HG03457 (cell line): ENCODE results near the gene PTGDS.

ENCODE experiments used
- ATAC-seq: cut with Tn5 transposase; IDR thresholded peaks from one replicate; pipeline ENCODE4 v1.9.1; 2021; ENCODE audit warnings: moderate number of reproducible peaks; ENCODE audit not compliant: unreplicated experiment

PTGDS gene

DNA sequence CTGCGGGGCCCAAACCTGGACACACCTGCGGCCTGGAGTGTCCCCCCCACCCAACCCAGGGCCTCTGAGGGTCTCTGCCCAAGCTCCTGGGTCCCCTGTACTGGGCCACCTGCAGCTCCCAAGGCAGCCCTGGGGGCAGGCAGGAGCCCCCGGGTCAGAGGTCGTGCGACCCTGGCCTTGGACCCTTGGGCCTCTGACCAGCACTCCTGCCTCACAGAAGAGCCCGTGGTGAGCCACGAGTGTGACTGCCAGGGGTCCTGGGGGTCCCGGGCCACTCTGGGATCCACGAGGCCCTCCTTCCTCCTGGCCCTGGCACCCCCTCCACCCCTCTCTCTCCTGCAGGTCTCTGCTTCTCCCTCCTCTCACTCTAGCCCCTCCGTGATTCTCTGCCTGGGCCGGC lies 5.0 kb upstream of the PTGDS start:
- no peak for ATAC-seq

DNA sequence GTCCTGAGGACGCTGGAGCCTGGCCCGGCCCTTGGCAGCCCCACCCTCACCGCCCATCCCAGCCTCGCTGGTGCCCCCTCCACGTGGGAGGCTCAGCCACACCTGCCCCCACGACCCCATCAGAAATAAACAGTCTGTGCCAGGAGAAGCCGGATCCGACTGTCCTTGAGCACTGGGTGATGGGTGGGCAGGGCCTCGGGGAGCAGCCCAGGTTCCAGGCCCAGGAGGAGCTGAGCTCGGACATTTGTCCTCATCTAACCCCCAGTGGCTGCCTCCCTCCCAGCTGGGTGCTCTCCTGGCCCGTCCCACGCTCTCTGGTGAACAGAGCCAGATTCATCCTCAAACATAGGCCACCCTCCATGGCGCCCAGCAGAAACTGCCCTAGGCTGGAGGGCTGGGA lies 4.6 kb upstream of the PTGDS start:
- ATAC-seq, result no peak

DNA sequence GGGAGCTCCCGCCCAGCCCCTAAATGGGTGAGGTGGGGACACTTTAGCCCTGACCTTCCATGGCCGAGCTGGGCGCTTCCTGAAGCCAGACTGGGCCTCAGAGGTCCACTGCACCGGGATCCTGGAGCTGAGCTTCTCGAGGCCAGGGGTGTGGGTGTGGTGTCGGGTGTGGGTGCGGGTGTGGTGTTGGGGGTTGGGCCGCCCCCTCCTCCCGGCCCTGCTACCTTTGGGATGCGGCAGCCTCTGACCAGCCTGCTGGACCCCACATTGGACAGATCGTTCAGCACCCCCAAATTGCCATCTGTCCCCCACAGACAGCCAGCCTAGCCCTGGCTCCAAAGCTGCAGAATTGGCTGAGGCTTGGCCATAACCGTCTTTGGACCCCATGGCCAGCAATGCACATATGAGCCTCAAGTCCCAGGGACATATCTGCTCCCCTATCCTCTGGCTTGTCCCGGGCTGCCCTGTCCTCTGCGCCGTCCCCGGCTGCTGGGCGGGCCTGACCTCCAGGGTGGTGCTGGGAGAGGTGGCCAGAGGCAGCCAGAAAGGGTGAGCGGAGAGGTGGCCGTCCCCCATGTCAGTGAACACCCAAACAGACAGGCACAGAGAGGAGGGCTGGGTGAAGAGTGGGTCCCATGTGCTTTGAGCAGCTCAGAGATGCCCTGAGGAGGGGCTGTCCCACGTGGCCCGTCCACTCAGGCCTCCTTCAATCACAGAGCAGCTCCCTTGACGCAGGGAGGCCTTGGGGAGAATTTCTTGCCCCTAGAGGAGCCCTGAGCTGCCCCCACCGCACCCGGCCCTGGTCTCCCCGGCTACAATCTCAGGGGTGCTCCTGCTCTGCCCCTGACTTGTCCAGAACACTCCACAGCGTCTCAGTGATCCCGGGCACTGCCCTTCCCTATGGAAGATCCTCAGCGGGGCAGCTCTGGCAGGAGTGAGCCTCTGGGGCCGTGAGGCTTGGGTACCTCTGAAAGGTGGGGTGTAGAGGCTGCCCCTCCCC lies 3.4 kb upstream of the PTGDS start:
- no peak for ATAC-seq

DNA sequence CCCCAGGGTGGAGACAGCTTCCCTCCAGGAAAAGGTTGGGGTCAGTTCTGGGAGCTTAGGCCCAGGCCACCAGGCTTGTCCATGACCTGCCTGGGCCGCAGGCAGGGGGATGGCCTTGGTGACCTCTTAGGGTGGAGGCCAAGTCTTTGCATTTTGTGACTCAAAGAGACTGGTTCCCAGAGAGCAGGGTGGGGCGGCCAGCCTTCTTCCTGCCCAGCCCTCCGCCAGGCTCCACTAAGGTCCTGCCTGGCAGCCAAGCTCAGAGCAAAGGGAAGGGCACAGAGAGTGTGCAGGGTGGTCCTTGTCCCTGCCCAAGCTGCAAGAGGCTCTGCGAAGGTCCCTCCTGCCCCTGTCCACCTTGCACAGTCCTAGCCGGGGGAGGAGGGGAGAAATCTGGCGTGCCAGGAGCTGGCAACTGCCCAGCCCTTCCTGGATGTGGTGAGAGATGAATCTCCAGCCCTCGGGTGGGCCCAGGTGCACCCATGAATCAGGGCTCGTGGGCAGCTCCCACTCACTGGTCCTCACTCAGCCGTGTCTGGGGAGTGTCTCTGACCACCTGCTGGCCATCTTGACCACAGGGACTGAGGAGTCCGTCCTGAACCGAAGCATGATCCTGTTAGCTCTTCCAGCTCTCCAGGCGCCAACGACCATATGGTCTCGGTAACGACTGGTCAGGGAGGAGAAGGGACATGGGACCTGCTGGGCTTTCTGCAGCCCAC lies 2.3 kb upstream of the PTGDS start:
- no peak for ATAC-seq

DNA sequence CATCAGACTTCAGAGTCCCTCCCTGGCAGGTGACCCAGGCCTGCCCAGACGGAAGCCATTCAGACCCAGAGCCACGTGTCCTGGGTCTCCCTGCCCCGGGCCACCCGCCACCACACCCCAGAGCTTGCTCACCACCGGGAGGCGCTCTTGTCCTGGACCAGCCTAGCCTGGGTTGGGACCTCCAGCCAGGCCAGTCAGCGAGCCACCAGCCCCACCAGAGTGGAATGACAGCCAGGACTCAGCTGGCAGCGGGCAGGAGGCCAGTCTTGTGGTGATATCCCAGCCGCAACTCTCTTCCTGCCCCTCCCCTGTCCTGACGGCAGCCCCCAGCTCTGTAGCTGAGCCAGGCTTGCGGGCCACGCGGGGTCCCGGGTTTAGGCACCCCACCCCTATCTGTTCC lies 1.7 kb upstream of the PTGDS start:
- ATAC-seq, result no peak

DNA sequence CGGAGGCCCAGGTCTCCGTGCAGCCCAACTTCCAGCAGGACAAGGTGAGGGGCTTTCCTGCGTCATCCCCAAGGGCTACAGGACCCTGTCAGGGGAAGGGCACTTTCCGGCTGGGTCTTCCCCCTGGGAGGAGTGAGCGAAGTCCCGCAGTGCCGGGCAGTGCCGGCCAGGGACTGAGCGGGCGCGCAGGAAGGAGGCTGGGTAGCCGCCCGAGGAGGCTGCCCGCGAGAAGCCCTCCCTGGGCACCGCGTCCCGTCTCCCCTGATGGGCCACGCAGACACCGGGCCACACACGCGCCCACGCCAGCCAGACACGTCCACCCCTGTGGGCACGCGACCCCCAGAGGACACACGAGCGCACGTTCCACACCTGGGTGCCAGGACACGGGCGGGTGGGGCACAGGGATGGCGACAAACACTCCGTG lies 357 bp downstream of the PTGDS start:
- no peak for ATAC-seq

DNA sequence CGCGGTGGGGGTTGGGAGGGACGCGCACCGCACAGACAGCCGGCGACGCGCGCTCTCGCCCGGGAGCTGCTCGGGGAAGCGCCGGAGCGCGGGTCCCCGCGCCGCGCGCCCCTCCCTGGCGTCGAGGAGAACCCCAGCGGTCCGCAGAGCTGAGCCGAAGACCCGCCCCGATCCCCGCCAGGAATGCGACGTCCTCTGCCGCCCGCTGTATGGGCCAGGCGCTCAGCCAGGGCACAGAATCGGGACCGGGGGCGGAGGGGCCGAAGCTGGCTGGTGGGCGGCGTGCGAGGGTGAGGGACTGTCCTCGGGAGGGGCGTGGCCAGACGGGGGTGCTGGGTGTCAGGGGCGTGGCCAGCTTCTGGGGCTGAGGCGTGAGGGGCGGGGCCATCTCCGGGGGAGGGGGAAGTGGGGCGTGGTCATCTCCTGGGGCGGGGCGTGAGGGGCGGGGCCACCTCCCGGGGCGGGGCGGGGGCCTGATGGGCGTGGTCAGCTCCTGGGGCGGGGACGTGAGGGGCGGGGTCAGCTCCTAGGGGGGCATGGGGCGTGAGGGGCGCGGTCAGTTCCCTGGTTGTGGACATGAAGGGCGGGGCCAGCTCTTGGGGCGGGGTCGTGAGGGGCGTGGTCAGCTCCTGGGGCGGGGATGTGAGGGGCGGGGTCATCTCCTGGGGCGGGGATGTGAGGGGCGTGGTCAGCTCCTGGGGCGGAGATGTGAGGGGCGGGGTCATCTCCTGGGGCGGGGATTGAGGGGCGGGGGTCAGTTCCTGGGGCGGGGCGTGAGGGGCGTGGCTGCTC lies 965 bp downstream of the PTGDS start:
- no peak for ATAC-seq

DNA sequence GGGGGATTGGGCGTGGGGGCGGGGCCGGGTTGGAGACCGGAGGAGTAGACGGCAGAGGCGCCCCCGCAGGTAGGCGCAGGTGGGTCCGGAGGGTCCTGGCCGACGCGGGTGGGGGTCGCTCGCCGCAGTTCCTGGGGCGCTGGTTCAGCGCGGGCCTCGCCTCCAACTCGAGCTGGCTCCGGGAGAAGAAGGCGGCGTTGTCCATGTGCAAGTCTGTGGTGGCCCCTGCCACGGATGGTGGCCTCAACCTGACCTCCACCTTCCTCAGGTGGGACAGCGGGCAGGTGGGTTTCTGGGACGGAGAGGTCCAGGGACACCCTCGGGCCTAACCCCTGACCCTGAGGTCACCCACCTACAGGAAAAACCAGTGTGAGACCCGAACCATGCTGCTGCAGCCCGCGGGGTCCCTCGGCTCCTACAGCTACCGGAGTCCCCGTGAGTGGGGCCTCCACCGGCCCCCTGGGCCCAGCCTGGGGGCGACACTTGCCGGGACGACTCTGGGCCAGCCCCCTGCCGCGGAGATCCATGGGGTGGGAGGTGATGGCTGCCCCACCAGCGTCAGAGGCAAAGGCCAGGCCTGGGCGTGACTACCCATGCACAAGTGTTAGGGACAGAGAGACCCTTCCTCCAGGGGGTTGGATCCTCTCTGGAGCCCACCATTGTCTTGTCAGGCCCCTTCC lies 1.7 kb downstream of the PTGDS start:
- no peak for ATAC-seq

DNA sequence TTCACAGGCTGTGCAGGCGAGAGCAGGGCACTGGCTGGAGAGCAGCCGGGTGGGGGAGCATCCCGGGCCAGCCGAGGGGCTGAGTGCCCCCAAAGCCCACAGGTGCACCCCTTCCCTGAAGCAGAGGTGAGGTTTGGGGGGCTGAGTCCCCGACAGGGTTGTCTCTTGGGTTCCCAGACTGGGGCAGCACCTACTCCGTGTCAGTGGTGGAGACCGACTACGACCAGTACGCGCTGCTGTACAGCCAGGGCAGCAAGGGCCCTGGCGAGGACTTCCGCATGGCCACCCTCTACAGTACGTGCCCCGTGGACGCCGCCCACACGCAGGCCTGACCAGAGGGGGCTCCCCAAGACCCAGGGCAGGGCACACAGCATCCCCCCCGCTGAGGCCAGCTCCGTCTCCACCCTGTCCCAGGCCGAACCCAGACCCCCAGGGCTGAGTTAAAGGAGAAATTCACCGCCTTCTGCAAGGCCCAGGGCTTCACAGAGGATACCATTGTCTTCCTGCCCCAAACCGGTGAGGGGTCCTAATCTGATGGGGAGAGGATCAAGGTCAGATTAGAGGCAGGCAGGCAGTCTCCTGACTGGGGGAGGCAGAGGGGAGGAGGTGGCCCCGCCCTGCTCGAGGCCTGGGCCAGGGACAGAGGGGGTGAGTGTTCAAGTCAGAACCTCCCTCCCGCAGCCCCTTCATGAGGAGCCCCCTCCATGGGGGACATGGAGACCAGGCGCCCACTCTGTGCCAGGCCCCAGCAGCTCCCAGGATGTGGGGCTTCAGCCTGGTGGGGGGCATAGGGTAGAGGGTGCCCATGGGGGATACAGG lies 2.7 kb downstream of the PTGDS start:
- ATAC-seq, result no peak

DNA sequence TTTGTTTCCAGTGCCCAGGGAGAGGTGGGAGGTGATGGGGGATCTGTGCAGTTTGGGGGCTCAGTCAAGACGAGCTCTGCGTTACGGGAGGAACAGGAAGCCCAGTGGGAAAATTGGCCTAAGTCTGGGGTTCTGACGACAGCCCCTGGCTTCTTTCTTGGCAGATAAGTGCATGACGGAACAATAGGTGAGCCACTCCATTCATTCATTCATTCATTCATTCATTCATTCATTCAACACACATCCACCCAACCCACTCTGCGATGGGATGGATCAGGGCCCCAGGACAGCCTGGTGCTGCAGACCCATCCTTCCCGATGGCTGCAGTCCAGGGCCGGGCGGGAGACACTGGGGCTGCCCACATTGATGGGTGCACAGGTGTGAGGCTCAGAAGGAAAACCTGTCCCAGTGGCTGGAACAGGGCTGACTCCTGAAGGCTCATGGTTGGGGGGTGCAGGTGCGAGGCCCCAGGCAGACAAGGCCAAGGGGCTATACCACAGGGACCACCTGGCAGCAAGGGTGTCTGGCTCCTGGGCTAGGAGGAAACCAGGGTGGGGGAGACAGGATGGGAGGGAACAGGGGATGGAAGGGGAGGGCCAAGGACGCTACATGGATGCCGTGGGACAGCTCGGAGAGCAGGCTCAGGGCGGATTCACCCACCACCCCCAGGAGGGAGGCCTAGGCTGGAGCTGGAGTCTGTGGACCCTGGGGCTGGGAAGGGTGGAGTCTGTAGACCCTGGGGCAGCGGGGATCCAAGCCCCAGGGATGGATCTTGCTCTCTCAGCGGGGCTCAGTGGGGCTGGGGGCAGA lies 3.6 kb downstream of the PTGDS start:
- ATAC-seq, result no peak

DNA sequence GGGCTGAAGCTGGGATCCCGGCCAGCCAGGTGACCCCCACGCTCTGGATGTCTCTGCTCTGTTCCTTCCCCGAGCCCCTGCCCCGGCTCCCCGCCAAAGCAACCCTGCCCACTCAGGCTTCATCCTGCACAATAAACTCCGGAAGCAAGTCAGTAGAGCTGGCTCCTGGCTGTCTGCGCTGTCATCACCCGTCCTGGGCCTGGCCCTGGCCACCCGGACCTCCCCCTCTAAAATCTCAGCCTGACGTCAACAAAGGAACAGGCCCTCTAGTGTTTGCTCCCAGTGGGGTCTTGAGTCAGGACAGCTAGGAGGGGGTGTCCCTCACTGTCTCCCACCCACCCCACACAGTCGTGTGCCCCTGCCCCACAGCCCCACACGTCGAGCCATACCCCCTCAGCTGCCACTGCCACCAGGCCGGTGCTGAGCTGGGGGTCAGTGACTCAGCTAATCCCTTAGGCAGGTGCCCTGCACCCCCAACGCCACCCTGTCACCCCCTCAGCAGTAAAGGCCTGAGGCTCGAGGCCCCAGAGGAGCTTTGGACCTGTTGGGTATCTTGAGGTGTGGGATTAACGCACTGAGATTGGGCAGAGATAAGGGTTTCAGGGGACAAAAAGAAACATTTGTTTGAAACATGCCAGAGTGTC lies 4.4 kb downstream of the PTGDS start:
- no peak for ATAC-seq

DNA sequence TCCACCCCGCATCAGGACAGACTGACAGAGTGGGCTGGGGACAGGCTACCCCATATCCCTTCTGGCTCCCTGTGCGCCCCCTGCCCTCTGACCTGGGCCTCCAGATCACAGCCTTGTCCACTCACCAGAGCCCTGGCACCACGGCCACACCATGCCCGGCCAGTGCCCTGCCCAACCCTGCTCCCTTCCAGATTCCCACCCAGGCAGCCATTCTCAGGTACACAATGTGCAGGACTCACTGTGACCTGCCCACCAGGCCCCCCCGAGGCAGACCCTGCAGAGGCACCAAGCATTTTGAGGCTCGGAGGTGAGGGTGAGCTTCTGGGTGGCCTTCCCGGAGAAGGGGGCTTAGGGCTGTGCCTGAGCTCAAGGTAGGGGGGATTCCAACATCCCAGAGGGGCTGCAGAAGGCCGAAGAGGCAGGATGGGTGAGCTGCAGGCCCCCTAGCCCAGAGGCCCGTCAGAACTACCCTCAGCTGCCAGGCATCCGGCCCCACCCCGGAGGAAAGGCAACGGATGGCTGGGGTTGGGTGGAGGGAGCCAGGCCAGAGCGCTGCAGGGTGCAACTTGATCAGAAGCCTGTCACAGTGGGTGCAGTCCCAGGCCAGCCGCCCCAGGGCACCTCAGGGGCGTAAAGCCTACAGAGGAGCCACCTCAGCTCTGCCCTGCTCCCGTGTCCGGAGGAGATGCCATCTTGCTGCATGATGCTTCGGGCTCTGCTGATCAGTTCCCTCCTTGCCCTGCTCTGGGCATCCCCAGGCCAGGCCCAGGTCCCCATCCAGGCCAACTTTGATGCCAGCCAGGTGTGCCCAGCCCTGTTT lies 5.1 kb downstream of the PTGDS start, which contains the start of gene LCNL1:
Gene LCNL1 (plus strand): TSS at position 762 of the 820 bp plus-strand sequence. CDS start 594 bp downstream, outside the sequence.
- ATAC-seq, result no peak

DNA sequence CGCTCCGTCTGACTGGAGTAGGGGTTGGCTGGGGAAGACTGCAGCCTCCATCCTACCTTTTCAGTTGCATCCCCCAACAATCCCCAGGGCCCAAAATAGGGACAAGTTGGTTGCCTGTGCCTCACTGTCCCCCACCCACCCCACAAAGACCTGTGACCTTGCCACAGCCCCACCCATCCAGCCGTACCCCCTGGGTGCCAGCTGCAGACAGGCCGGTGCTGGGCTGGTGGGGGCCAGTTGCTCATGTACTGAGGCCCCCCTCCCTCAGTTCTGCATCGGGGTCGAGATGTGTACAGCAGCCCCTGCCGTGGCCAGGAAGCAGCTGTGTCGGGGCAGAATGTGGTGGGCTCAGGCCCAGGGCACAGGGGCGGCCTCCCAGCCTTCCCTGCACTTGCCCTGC lies 5.9 kb downstream of the PTGDS start:
- no peak for ATAC-seq

DNA sequence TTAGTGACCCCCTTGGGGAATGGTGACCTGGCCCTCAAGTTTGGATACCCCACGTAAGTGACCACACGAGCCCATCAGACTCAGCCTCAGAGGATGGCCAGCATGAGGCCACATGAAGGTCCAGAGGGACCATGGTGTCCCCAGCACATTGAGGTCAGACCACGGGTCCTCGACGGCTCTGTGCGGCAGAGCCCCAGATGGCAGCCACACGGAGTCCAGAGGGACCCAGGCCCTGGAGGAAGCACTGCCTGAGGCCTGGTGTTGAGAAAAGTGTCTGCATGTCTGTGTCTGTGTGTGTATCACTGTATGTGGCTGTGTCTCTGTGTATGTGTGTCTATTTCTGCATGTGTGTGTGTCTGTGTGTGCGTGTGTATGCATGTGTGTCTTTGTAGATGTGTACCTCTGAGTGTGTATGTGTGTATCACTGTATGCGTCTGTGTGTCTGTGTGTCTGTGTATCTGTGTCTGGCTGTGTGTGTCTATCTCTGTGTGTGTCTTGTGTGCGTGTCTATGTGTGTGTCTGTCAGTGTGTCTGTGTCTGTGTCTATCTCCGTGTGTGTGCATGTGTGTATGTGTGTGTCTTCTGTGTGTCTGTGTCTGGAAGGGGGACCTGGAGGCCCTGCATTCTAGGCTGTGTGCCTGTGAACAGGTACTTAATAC lies 6.5 kb downstream of the PTGDS start:
- no peak for ATAC-seq

DNA sequence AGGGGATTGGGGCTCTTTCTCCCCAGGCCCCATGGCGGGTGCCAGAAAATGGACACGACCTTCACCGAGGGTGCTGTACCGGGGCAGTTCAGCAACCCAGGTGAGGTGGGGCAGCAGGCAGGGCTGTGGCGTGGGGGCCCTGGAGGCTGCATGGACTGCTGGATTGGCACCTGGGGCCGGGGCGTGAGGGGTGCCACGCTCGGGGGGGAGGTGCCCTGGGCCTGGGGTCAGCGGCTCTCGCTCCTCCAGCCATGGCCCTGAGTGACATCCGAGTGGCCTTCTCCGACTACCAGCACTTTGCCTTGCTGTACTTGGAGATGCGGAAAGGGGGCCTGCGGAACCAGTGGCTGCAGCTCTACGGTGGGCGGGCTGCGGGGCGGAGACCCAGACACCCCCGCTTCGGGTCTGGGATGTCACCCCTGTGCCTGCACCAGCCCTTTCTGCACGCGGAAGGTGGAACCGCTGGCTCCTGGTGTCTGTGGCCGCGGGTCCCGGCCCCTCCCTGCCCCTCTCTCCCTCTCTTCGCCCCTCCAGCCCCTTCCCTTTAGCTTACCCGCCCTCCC lies 7.2 kb downstream of the PTGDS start:
- no peak for ATAC-seq

DNA sequence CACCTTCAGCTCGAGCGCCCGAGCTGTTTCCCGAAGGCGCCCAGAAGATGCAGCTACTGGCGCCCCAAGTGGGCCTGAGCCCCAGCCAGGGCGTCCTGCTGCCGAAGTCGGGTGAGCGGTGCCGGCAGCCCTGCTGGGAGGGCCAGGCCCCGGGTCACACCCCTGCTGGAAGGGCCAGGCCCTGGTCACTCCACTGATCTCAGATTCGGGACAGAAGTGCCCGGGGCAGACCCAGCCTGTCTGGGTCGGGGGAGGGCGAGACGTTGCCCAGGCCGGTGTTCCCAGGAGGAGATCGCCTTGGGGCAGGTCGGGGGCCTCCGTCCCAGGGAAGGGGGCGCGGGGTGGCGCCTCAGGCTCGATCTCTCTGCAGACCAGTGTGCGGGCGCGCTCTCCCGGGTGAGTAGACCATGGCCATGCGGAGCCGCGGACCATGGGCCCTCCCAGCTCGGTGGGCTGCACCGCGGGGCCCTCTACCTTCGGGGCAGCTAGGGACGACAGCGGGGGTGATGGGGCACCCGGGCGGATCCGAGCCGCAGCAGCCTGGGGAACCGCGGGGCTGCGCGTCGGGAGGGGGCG lies 7.8 kb downstream of the PTGDS start:
- ATAC-seq, result no peak
